B cell (primary cell): Measurements from ENCODE around the gene EIF3M.

Experiments used
- CTCF ChIP-seq: fragments of 200-600 bp; IDR thresholded peaks from one replicate; pipeline ENCODE4 v1.8.0; 2022; ENCODE audit warnings: antibody characterized with exemption, mild to moderate bottlenecking
- EZH2 ChIP-seq: IDR thresholded peaks from 2 replicates; pipeline ENCODE4 v1.6.1; 2012; ENCODE audit warnings: borderline replicate concordance, low read depth, mild to moderate bottlenecking, moderate library complexity, low read length; ENCODE audit not compliant: insufficient read depth, poor library complexity, severe bottlenecking

GRCh38 chr11:32550207-32550606 lies 33.4 kb upstream of the EIF3M start:
- TF ChIP-seq CTCF (no peak), EZH2 (no peak)
